Endothelial cell (in vitro differentiated cells): Measurements from ENCODE around the gene LYZL2. TPM values are rescaled to one million over a fixed set of nuclear protein-coding genes. Genes with fewer than 3 reads are reported as not detected.
"Not testable (repeated sequence)": the region's sequence is repeated elsewhere in the genome, so short reads cannot be mapped to it uniquely, and the experiment has no call there.

Experiments
- DNase-seq: peaks from one replicate; pipeline ENCODE4 v3.0.0; 2021; ENCODE audit warnings: low spot score
- H3K27ac Mint-ChIP-seq: one replicate; pipeline ENCODE4 v1.8.0; 2021; ENCODE audit warnings: mixed read lengths, inconsistent platforms; ENCODE audit not compliant: unreplicated experiment
- H3K27me3 Mint-ChIP-seq: one replicate; pipeline ENCODE4 v1.8.0; 2021; ENCODE audit warnings: mild to moderate bottlenecking, moderate library complexity, mixed read lengths, inconsistent platforms; ENCODE audit not compliant: unreplicated experiment
- H3K36me3 Mint-ChIP-seq: one replicate; pipeline ENCODE4 v1.8.0; 2021; ENCODE audit warnings: mild to moderate bottlenecking, low read depth, mixed read lengths, inconsistent platforms; ENCODE audit not compliant: unreplicated experiment
- H3K4me1 Mint-ChIP-seq: one replicate; pipeline ENCODE4 v1.8.0; 2021; ENCODE audit warnings: mild to moderate bottlenecking, mixed read lengths, inconsistent platforms; ENCODE audit not compliant: unreplicated experiment
- H3K4me3 Mint-ChIP-seq: one replicate; pipeline ENCODE4 v1.8.0; 2021; ENCODE audit warnings: mild to moderate bottlenecking, mixed read lengths, inconsistent platforms; ENCODE audit not compliant: unreplicated experiment
- H3K9me3 Mint-ChIP-seq: one replicate; pipeline ENCODE4 v1.8.0; 2021; ENCODE audit warnings: mixed read lengths, inconsistent platforms; ENCODE audit not compliant: unreplicated experiment
- total RNA-seq: library from RNA; stranded (reverse); fragmentation: NEBNext Ultra II Directional; extraction: Animal tissue kit (Norgen Biotek cat#: 25700); gene quantifications from one replicate; pipeline ENCODE4 v1.2.1, GENCODE V29; 2021; ENCODE audit not compliant: unreplicated experiment
- TF ChIP-seq, protein P1 (sequence below): fragments of 200-600 bp; sonication (generic); IDR thresholded peaks from one replicate; pipeline ENCODE4 v1.5.0; 2021; ENCODE audit warnings: antibody characterized with exemption; ENCODE audit not compliant: unreplicated experiment

The LYZL2 gene
- total RNA-seq, 1 donor from 2014 or later = not detected

DNA sequence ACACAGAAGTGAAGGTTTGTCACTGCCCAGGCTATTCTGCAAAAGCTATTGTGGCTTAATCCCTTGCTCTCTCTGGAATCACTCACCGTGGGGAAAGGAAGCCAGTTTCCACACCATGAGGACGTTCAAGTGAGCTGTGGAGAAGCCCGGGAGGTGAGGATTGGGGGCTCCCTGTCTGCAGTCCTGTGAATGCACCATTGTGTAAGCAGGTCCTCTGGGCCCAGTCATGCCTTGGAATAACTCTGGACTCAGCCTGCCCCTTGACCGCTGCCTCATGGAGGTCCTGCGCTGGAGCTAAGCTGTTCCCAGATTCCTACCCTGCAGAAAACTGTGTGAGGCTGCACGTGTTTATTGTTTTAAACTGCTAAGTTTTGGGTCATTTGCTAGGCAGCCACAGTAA lies 33.5 kb downstream of the LYZL2 start:
- Mint-ChIP-seq H3K36me3 (no peaks in the 10 kb centered on the region), H3K27me3 (peaks cover 11% of the 10 kb centered on the region), H3K27ac (no peak overlapping the region)

DNA sequence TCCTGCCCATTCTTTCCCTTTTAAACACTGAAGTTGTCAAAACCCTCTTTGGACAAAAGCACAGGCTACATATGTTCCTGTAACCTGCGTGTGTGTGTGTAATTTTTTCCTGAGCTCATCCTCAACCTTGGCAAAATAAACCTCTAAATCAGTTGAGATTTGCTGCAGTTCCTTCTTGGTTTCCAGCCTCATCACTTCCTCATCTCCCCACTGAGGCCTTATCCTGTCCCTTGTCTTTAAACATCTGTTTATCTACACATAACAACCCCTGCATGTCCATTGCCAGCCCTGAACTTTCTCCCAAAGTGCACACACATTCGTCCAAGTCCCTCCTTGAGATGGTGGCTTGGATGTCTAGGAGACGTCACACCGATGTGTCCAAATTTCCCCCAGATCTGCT lies 35.5 kb downstream of the LYZL2 start:
- H3K27ac Mint-ChIP-seq = peak overlapping the region; percentile 42
- peaks cover 15% of the 10 kb centered on the region for H3K4me1 Mint-ChIP-seq
- H3K36me3 Mint-ChIP-seq = no peaks in the 10 kb centered on the region
- H3K27me3 Mint-ChIP-seq = peaks cover 9% of the 10 kb centered on the region
- H3K4me3 Mint-ChIP-seq = peak overlapping the region; percentile 13
- H3K9me3 Mint-ChIP-seq = no peaks in the 10 kb centered on the region
- TF ChIP-seq, protein P1, sequence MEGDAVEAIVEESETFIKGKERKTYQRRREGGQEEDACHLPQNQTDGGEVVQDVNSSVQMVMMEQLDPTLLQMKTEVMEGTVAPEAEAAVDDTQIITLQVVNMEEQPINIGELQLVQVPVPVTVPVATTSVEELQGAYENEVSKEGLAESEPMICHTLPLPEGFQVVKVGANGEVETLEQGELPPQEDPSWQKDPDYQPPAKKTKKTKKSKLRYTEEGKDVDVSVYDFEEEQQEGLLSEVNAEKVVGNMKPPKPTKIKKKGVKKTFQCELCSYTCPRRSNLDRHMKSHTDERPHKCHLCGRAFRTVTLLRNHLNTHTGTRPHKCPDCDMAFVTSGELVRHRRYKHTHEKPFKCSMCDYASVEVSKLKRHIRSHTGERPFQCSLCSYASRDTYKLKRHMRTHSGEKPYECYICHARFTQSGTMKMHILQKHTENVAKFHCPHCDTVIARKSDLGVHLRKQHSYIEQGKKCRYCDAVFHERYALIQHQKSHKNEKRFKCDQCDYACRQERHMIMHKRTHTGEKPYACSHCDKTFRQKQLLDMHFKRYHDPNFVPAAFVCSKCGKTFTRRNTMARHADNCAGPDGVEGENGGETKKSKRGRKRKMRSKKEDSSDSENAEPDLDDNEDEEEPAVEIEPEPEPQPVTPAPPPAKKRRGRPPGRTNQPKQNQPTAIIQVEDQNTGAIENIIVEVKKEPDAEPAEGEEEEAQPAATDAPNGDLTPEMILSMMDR = no peak
- no peak for DNase-seq

More for the DNA sequence above, 33.5 kb downstream of the LYZL2 start:
- no peak for DNase-seq
- TF ChIP-seq, protein P1 = no peak
- Mint-ChIP-seq H3K4me3 (no peak overlapping the region), H3K4me1 (peaks cover 15% of the 10 kb centered on the region), H3K9me3 (no peaks in the 10 kb centered on the region)

DNA sequence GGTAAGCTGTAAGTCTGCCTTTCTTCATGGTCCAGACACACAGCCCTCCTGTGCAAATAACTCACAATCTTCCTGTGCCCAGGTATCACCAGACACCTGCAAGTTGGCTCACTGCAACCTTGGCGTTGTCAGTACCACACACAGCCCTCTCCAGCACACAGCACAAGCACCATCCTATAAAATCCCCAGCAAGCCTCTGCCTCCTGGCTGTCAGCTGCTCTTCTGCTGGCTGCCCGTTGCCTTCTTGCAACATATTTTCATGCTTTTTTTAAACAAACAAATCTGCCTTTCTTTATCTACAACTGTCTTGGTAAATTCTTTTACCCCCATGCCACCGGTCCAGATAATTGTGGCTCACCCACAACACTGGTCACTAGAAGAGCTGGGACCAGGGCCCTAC lies 36.8 kb downstream of the LYZL2 start:
- H3K27ac Mint-ChIP-seq, DNase-seq, H3K36me3 Mint-ChIP-seq, H3K9me3 Mint-ChIP-seq, H3K4me3 Mint-ChIP-seq, H3K27me3 Mint-ChIP-seq: not testable (repeated sequence)
- H3K4me1 Mint-ChIP-seq = peaks cover 15% of the 10 kb centered on the region

DNA sequence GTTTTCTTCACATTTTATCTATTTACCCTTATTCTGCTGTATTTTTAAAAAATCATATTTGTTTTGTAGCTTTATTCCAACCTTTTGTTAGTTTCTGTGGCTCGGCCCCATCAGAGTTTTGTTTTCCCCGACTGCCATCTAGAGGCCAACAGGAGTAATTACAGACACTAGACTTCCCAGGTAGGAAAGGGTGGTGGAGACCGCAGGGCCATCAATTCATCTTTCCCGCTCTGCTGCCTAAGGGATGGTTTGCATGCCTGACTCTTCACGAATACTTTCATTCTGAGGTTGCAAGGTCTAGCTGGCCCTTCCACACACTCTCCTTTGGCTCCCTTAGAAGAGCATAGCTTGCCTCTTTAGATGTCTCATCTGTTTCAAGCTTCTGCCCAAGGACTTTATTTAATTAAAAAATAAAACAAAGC lies 38.3 kb downstream of the LYZL2 start:
- Mint-ChIP-seq H3K4me1 (peaks cover 12% of the 10 kb centered on the region), H3K27ac (peak overlapping the region; percentile 74), H3K9me3 (no peaks in the 10 kb centered on the region), H3K36me3 (no peaks in the 10 kb centered on the region), H3K4me3 (no peak overlapping the region), H3K27me3 (peaks cover 4% of the 10 kb centered on the region)
- TF ChIP-seq, protein P1 = peak; percentile 79
- peak; percentile 39 for DNase-seq

DNA sequence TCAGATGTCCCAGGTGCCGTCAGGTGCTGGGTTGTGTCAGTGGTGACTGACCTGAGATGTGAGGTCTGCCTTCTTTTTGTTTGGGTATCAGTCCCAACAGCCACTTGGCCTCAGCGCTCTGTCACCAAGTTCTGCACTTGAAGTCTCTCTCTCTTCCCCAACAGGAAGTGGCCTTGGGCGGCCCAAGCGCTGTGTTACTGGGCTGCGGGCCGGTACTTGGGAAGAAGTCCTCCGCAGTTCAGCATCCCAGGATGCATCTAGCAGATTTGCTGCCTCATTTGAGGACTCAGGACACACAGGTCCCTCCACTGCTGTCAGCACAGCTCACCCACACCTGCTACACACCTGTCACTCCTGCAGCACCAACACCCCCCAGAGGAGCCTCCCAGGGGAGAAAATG lies 40.1 kb downstream of the LYZL2 start:
- no peaks in the 10 kb centered on the region for H3K36me3 Mint-ChIP-seq
- H3K27ac Mint-ChIP-seq = no peak overlapping the region
- H3K27me3 Mint-ChIP-seq = peaks cover 4% of the 10 kb centered on the region
- no peaks in the 10 kb centered on the region for H3K9me3 Mint-ChIP-seq
- no peak for DNase-seq
- TF ChIP-seq, protein P1 = no peak
- H3K4me1 Mint-ChIP-seq = peaks cover 10% of the 10 kb centered on the region
- H3K4me3 Mint-ChIP-seq = no peak overlapping the region
